ENCODE results near the gene YARS2.
A peak's percentile ranks its signal among the peaks of the same experiment; 100 is the strongest.

YARS2 gene

DNA sequence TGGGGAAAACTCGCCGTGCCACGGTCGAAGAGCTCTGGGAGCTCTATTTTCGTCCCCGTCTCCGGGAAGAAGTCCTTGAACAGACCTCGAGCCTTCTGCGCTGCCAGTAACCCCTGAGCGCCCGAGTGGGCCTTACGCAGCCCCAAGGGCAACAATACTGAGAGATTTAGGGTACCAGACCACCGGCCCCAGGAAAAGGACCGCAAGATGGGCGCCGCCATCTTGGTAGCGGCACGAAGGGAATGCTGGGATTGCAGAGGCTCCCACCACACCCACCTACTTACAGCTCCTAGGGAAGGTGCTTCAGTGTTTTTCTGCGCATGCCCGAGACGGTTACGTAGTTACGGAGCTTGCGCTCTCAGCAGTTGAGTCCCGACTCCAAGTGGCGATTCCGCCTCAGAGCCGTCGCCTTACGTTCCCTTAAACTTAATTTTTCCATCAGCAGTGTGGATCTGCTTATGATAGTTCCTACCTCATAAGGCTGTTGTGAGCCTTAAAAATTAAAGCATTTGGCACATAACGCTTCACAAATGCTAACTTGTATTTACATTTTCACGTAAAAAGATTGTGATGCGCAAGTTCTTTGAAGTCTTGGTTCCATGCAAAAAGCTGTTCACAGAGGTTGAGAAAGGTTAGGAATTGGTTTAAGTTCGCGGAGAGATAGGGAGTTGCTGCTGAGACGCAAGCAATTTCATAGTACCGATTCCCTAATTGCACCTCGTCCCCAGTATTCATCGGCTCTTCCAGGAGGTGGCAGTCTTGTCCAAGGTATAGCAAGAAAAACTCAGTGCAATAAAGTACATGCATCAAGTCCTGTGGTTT lies at the start of gene YARS2:
Gene YARS2, minus strand, starts transcription at position 244 of the 822 bp plus-strand sequence. Its CDS starts 23 bp downstream, at position 221.
- DNase-seq, result peak; percentile 87

DNA sequence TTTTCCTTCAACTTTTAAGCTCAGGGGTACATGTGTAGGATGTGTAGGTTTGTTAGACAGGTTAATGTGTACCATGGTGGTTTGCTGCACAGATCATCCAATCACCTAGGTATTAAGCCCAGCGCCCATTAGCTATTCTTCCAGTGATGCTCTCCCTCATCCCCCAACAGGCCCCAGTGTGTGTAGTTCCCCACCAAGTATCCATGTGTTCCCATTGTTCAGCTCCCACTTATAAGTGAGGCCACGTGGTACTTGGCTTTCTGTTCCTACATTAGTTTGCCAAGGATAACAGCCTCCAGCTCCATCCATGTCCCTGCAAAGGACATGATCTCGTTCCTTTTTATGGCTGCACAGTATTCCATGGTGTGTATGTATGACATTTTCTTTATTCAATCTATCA lies 48.6 kb upstream of the YARS2 start:
- no peak for DNase-seq

DNA sequence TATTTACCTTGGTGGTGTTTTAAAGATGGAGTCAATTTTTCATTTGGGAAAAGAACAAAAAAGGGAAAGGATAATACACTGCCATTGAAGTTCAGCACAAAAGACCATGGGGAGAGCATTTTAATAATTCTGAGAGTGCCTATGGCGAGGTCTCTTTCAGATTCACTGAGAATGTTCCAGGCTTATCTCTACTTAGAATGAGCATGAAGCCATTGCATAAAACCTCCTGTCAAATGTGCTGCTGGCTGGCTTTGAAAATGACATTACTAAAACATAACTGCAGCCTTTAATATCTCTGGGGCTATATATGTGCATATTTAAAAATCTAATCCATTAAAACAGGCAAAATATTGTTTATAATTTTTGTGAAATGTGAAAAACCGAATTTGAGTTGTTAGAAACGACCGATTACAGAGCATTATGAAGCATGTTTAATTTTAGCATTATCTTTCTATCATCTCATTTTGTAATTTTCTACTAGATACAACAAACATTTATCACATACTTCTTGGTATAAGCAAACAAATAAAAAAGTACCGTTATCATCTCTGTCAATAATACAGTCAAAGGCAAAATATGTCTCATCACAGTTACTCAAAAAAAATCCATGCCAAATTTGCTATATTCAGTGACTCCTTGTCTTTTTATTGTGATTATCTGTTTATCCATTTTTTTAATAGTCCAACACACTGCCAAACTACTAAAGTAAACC lies 45.7 kb upstream of the YARS2 start:
- DNase-seq, result no peak

DNA sequence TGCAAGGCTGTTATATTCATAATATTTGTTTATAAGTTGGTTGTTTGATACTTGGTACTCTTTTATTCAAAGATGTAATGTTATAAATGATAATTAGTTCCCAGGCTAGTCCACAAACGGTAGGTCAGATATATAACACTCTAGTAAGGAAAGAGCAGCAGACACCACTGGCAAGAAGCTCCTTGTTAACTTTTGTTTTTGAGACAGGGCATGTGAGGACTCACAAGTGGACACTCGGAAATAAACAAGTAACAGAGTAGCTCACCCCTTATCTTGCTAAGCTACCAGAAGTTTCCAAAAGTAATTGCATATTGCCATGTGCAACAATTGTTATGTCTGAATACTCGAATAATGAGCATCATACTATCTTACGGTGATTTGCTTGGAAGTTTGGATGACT lies 38.6 kb upstream of the YARS2 start:
- DNase-seq, result no peak

DNA sequence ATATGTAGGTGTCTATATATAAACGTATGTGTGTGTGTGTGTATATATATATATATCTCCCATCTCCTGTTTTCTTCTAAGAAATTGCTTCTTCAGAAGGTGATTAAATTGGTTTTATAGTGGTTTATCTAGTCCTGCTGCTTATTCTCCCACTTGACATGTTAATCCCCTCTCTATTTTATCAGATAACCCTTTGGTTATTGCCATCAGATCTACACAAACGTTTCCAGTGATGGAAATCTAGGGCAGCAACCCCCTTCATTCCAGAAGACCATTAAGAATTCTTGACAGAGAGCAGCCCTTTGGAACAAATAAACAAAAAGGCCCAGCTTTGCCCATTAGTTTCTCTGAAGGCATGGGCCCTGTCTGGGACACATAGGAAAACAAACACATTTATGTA lies 34.2 kb upstream of the YARS2 start:
- no peak for DNase-seq

DNA sequence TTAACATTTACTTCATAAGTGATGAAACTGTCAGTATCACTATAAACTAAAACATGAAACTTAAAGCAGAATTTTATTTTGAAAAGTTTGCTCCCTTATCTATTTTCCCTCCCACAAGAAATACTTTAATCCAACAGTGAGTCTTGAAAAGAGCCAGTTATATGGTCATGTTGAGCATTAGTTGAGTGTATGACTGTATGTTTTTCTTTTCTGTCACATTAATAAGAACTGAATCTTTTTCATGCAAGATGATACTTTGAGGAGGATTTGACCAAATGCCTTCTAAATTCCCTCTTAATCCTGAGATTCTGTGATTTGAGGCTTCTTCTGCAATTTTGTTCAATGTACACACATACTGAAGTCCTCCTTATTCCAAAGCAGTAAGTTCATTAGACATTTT lies 33.7 kb upstream of the YARS2 start:
- DNase-seq, result no peak

DNA sequence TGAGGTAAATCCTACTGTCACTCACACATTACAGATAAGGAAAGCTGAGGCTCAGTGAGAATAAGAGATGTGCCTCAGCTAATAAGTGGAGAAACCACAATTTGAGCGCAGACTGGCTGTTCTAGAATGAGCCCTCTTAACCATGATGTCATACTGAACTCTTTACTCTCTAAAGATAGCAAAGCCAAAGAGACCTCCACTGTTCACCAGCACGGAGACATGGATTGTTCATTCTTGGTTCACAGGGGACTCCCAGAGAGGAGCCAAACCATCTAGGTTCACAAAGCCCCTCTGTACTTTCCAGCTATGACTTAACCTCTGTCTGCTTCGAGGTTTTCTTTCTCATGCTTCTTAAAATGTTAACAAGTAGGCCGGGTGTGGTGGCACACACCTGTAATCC lies 32.7 kb upstream of the YARS2 start:
- DNase-seq, result no peak

DNA sequence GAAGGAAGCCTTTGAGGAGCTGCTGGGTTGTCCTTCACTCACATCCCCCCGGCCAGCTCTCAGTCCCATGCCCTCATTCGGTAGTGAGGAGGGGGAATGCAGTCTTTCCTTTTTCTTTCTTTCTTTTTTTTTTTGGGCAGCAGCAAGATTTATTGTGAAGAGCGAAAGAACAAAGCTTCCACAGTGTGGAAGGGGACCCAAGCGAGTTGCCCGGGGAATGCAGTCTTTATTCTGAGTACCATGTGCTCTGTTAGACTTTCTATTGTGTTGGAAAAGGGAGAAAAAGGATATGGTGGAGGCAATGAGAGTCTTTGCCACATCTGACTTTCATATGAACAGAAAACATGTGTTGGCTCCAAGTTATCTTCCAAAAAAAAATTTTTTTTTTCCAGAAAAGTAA lies 29.9 kb upstream of the YARS2 start:
- DNase-seq, result no peak

DNA sequence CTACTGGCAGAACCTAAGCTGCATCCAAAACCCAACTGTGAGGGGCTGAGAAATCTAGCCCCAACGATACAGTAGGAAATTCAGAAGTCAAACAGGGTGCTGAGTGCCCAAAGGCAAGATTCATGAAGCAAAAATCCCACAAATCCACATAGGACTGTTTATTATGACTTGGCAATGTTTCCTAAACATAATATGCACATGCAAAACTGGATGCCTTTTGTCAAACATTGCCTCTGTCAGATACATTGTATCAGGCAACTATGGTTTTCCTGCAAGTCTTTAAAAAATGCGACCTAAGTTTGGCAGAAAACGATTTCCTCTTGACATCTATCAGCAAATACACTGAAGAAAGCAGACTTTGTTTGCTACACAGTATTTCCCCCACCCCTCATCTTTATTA lies 27.3 kb upstream of the YARS2 start:
- no peak for DNase-seq

DNA sequence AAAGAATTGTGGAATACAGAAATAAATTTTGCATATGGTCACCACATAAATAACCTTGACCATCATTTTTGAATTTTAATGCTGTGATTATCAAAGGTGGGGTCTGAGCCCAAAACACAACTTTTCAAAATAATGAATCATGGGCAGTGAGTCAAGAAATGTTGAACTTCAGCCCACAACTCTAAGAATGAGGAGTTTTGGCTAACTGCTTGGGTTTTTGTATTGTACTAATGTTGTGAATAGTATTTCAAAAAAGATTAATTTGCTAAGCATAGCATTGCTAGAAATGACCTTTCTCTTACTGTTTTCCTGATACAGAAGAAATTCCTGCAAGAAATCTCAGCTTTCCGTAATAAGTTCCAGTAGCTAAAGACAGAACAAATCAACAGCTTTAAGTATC lies 24.4 kb upstream of the YARS2 start:
- no peak for DNase-seq

DNA sequence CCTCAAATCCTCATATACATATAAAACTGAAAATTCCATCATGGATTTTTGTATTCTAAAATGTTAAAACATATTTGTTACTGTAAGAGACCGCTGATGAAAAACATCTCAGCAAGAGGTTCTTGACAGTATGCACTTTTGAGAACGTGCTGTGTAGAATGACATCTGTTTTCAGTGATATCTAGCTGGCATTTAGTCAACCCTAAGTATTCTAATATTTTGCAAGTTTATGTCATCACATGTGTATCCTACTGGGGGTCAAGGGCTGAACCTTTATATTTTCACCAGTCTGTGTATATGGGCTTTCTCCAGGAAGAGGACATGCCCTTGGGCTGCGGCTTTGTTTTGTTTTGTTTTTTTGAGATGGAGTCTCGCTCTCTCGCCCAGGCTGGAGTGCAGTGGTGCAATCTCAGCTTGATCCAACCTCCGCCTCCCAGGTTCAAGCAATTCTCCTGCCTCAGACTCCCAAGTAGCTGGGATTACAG lies 22.0 kb upstream of the YARS2 start:
- DNase-seq, result no peak

DNA sequence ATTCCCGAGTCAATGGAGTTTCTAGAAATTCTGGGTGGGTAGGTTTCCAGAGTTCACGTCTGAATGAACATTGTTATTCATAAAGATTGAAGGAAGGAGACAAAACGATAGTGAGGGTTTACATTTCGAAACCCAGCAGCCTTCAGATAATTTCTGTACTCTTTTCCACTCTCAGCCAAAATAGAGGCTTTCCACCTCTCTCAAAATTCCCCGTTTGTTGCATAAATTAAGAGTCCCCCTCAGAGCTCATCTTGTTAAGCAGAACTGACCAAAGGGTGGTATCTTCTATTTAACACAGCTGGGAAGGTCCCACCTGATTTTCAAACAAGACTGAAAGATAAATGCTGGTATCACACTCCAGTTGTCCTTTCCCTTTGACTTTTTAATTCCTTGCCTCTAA lies 21.5 kb upstream of the YARS2 start:
- no peak for DNase-seq

DNA sequence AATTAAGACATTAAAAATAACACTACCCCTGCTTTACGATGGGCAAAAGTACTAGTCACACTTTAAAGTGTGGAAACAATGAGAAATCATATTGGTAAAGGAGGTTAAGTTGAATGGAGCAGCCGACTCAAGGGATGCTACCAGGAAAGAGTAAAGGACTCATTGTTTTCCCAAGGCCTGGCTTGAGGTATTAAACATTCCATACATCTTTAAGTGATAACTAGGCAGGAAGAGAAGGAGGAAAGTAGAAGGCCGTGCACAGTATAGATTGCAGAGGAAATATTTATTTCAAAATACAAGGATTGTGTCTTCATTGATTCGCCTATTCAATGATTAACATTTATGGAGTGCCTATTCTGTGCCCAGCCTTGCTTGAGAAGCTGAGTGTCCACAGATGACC lies 20.6 kb upstream of the YARS2 start:
- DNase-seq, result no peak

DNA sequence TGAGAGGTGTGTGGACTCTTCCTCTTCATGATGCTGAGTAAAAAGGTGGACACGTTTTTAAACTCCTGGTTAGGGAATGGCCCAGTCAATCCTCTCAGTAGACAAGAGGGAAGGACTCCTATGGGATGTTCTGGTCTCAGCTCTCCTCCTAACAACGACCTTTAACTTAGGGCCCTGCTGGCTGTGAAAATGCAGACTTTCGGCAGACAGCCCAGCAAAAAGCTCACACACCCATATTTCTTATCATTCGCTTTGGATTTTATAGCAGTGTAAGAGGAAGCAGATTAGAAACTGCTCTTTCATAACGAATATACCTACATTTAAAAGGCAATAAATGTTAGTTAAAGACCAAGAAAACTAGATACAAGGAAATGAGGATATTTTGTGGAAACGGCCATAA lies 18.0 kb upstream of the YARS2 start:
- no peak for DNase-seq

DNA sequence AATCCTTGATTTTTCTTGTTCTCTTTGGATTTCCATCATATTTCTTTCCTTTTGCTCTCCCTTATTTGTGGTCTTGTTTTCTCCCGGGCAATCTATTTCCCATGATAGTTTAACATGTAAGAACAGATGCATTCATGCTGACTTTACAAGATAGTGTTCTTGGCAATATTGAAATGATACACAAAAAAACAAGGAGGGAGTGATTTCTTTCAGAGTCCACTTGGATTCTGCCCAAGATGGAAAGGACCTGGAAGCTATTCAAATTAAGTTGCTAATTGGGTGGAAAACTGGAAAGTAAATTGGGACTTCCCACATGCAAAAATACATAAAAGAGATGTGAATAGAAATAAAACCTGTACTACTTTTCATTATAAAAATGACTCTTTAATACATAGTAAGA lies 14.4 kb upstream of the YARS2 start:
- DNase-seq, result no peak

DNA sequence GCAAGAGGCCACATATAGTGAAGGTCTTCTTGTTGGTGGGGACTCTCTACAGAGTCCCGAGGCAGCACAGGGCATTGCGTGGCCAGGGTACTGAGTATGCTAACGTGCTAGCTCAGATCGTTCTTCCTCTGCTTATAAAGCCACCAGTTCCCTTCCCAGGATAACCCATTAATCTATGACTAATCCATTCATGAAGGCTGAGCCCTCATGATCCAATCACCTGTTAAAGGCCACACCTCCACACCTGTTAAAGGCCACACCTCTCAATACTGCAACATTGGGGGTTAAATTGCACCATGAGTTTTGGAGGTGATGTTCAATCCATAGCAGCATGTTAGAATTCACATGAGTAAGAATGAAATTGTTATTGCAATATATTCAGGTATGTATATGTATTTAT lies 12.8 kb upstream of the YARS2 start:
- DNase-seq, result no peak

DNA sequence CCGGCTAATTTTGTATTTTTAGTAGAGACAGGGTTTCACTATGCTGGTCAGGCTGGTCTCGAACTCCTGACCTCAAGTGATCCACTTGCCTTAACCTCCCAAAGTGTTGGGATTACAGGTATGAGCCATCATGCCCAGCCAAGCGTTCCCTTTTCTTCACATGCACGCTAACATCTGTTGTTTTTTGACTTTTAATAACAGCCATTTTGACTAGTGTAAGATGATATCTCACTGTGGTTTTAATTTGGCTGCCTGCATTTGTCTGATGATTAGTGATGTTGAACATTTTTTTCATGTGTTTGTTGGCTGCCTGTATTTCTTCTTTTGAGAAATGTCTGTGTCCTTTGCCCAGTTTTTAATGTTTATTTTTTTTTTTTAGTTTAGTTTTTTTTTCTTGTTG lies 10.2 kb upstream of the YARS2 start:
- no peak for DNase-seq

DNA sequence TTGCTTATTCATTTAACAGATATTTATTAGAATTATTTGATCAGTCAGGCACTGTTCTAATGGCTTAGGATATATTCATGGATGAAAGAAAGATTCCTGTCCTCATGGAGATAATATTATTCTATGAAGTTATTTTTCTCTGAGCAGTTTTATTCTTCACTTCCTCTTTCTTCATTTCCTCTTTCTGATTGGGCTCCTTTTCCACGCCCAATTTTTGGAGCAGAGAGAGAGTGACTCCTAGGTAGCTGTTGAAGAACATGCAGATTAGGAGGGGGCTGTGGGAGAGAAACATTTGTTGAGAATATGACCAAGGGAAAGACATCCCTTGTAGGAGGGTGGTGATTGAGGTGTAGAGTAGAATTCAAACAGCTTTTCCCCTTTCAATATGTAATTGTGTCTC lies 6.0 kb upstream of the YARS2 start:
- DNase-seq, result no peak

DNA sequence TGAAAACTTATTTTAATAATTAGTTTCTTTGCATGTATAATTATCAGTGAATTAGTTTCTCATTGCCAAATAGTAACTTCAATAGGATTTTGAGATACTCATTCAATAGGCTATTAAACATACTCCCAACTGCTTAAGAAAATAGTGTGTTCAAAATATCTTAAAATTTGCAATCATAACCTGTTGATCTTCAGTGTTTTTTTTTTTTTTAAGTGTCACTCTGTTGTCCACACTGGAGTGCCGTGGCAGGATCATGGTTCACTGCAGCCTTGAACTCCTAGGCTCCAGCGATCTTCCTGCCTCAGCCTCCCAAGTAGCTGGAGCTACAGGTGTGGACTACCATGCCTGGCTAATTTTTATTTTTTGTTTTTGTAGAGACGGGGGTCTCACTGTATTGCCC lies 1.5 kb upstream of the YARS2 start:
- no peak for DNase-seq

DNA sequence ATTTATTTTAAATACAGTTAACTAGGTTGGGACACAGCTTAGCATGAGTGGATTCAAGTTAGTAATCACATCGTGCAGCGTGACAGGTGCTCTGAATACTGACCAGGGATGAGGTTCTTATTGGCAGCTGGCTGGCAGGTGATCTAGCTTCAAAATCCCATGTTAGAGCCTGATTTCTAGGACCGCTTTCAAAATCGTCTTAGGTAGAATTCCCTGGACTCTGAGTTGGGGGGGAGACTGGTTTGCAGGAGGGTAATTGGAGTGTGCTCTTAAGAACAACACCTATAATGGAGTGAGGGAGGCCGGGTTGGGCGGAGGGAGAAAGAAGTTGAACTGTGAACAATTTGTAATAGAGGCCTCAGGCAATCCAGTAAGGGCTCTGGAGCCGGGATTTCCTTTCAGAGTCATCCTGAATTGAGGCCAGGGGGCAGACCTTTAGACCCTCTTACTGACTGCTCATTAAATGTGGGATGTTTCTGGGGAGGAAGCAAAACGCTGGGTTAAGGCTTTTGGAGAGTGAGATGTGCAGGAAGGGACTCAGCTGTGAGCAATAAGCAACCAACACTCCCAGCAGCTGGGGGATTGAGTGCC lies 874 bp upstream of the YARS2 start:
- DNase-seq, result no peak

DNA sequence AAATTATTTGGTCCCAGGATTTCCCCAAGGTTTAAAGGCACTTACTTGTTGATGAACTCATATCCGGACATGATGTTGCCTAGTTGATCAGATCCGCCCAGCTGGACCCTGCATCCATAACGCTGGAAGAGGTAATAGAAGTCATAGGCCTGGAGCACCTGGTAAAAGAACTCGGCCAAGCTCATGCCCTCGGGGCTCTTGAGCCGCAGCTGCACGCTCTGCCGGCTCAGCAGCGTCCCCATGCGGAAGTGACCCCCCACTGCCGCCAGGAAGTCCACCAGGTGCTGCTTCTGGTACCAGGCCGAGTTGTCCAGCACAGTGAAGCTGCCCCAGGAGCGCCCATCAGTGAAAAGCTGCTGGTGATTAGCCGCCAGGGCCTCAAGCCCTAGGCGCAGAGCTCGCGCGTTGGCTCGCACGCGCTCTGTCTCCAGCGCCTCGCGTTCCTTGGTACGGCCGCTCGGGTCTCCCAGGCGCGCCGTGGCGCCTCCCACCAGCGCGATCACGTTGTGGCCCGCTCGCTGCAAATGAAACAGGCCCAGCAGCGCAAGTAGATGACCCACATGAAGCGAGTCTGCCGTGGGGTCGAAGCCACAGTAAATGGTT lies 545 bp downstream of the YARS2 start:
- DNase-seq, result peak; percentile 68

DNA sequence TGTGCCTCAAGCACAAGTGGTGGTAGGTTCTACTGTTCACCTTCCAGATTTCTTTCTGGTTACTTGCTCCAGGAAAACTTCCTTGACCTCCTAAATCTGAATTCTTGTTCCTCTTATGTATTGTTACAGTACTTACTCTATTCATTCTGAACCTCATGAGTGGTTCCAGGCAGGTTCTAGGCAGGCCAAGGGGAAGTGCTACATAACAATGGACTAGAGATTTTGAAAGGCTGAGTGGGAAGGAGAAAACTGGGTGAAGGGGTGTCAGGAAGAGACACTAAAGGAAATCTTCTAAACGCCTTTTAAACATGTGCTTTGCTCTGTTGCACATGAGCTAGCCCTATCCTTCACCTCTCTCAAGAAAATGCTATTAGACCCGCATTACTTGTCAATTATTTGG lies 1.6 kb downstream of the YARS2 start:
- DNase-seq, result no peak

DNA sequence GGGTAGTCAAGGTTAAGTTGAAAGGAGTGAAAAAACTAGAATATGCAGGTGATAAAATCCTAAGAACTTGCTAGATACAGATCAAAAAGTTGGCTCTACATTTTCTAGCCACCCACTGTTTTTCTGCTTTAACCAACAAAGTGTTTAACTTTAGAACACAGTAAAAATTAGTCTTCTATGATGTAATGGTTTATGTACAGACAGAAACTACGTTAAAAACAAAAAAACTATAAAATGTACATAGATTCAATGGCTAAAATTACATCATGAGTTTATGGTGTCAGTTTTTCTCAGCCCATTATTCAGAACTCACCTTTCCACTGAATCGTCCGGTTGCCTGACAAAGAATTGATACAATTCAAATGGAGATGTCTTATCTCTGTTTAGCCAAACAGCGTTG lies 2.1 kb downstream of the YARS2 start:
- no peak for DNase-seq

DNA sequence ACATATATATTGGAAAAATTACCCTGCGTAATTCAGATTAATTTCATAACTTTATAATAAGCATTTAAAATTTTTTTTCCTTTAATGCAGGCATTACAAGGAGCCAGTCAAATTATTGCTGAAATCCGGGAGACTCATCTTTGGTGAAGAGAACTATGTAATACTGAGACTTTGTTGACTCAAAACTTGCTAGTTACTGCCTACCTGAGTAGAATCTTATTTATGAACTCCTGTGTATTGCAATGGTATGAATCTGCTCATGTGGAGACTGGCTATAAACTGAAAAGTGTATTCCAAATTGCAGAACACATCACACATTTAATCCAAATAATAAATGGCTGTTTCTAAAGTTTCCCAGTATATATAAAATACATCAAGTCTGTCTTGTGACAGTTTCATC lies 12.4 kb downstream of the YARS2 start:
- DNase-seq, result no peak

All from stimulated activated naive CD4-positive, alpha-beta T cell treated with Interleukin-2 at 50 U/mL for 16 hours (primary cell).